Peyer's patch (tissue), 4 donors: Measurements from ENCODE around the gene EVC. TPM values are rescaled to one million over a fixed set of nuclear protein-coding genes. Genes with fewer than 3 reads are reported as not detected.

ENCODE experiments used
- DNase-seq, 3 donors: peaks; one replicate each; pipeline ENCODE4 v3.0.0-alpha.2; 2017 to 2019
- H3K27ac ChIP-seq, 4 donors: fragments of 200-600 bp; sonication (generic); one replicate each; pipeline ENCODE4 v1.5.1; 2016 to 2019
- H3K27me3 ChIP-seq, 2 donors: fragments of 200-600 bp; sonication (generic); one replicate each; pipeline ENCODE4 v1.5.1; 2019
- H3K36me3 ChIP-seq, 3 donors: fragments of 200-600 bp; sonication (generic); one replicate each; pipeline ENCODE4 v1.5.1; 2016 to 2019
- H3K4me1 ChIP-seq, 4 donors: fragments of 200-600 bp; sonication (generic); one replicate each; pipeline ENCODE4 v1.5.1; 2016 to 2019
- H3K4me3 ChIP-seq, 4 donors: fragments of 200-600 bp; sonication (generic); 1 replicate in 3 of 4; 2 replicates in 1 of 4; pipeline ENCODE4 v1.5.1; 2016 to 2019; ENCODE audit warnings: mild to moderate bottlenecking in 1 of 4
- H3K9me3 ChIP-seq, 4 donors: fragments of 200-600 bp; sonication (generic); one replicate each; pipeline ENCODE4 v1.5.1; 2016 to 2019; ENCODE audit warnings: mild to moderate bottlenecking in 1 of 4
- CTCF ChIP-seq, 6 experiments: fragments of 450-650 bp in 4 of 6; fragments of 200-600 bp in 2 of 6; sonication (generic) in 1 of 6; IDR thresholded peaks; one replicate each; pipeline ENCODE4 v1.5.1; 2017 to 2019; ENCODE audit warnings: antibody characterized with exemption in 6 of 6, mild to moderate bottlenecking in 3 of 6, moderate library complexity in 1 of 6
- POLR2A ChIP-seq, 2 donors: fragments of 450-650 bp; IDR thresholded peaks; one replicate each; pipeline ENCODE4 v1.5.1; 2017; ENCODE audit warnings: antibody characterized with exemption in 2 of 2, mild to moderate bottlenecking in 2 of 2, moderate library complexity in 2 of 2
- total RNA-seq, 4 donors: library from RNA; depleted of rRNA; stranded (reverse); fragments of >200 nt; gene quantifications; one replicate each; pipeline ENCODE4 v1.1.0, GENCODE V29; 2016

Gene EVC
- total RNA-seq, 4 donors from 2014 or later = 1.6 to 40.4 (median 4.4) TPM

GRCh38 chr4:5705647-5706320, 5.2 kb upstream of the EVC start:
- Histone ChIP-seq H3K27me3 (no peaks in the 10 kb centered on the region), H3K27ac (no peak overlapping the region)

DNA sequence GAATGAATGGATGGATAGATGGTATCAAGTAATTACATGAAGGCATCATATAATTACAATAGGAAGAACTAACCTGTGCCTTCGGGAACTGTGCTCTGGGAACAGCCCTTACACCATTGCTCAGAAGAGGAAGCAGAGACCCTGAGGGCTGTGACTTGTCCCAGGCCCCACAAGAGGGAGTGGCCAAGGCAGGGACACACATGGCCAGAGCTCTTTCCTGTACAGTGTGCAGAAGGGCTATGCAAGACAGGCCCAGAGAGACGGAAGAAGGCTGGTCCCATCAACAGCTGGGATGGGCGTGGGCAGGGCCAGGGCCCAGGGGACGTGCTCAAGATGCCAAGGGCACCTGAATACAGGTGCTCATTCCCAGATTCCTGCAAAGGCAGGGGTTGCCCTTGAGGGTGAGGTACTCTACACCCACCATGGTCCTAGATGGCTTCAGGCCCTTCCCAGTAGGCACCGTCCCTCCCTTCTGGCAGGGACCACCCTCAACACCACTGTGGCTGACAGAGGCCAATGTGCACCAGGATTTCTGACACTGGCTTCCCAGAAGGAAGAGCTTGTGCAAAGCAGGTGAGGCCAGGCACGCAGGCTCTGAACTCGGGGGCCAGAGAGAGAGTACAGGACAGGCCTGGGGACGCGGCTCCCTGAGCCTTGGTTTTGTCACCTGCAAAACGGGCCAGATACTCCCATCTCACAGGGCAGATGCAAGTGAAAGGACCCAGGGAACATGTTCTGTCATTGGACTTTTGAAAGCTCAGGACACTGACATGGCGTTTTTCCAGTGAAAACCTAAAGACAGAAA, 4.3 kb upstream of the EVC start:
- H3K27me3 ChIP-seq = no peaks in the 10 kb centered on the region
- TF ChIP-seq CTCF (IDR thresholded peaks at IDR 0.05) = no peak
- TF ChIP-seq POLR2A (IDR thresholded peaks at IDR 0.05) = no peak
- no peak for DNase-seq
- no peaks in the 10 kb centered on the region for H3K36me3 ChIP-seq
- no peaks in the 10 kb centered on the region for H3K9me3 ChIP-seq
- H3K4me1 ChIP-seq = peaks cover 0 to 5% (median 0%) of the 10 kb centered on the region in 4 donors
- H3K4me3 ChIP-seq = no peak overlapping the region
- no peak overlapping the region for H3K27ac ChIP-seq

More at GRCh38 chr4:5705647-5706320, 5.2 kb upstream of the EVC start:
- Histone ChIP-seq H3K36me3 (no peaks in the 10 kb centered on the region), H3K4me3 (no peak overlapping the region), H3K9me3 (no peaks in the 10 kb centered on the region), H3K4me1 (peaks cover 0 to 5% (median 0%) of the 10 kb centered on the region in 4 donors)
- no peak for DNase-seq
- TF ChIP-seq CTCF (IDR thresholded peaks at IDR 0.05) = no peak
- no peak for TF ChIP-seq POLR2A (IDR thresholded peaks at IDR 0.05)

DNA sequence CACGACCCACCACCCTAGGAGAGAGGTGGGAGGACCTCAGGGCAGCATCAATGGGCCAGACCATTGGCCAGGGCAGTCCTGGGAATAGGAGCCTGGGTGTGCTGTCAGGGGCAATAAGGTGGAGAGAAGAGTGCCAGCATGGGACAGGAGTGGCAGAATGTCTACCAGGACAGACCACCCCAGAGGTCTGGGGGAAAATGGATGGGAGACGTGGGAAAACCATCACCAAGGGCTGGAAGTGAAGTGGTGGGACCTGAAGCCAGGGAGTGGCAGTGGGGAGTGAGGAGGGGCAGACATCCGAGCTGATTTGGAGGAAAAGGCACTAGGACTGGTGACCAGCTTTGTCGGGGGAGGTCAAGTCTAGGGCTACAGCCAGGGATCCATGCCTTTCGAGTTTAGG, 3.6 kb upstream of the EVC start:
- no peak for DNase-seq
- TF ChIP-seq POLR2A (IDR thresholded peaks at IDR 0.05) (no peak), CTCF (IDR thresholded peaks at IDR 0.05) (no peak)
- Histone ChIP-seq H3K27ac (no peak overlapping the region), H3K4me3 (peak overlapping the region; percentile 46 to 73 (median 54)), H3K4me1 (peaks cover 0 to 5% (median 0%) of the 10 kb centered on the region in 4 donors), H3K27me3 (no peaks in the 10 kb centered on the region), H3K36me3 (no peaks in the 10 kb centered on the region), H3K9me3 (no peaks in the 10 kb centered on the region)

DNA sequence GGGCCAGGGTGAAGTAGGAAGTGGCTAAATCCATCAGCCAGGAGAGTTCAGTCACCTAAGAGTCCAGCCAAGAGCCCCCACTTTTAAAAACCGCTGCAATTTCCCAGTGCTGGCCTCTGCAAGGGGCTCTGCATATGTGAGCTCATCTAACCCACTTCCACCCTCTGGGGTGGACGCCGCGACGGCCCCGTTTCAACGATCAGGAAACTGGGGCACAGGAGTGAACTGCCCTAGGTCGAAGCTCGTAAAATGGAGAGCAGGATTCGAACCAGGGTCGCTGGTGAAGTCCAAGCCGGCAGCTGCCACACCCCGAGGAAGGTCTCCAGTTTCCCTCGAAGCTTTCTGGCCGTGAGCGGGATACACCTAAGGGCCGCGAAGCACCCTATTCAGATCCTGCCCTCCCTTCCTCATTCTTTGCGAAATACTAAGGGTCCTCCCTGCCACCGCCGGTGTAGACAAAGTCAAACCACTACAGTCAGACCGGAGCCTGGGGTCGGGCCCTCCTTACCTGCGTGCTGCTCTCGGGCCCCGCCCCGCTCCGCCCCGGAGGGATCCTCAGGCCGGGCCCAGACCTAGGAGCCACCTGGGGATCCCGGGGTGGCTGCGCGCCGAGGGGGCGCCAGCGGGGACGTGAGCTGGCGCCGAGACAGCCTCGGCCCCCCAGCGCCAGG, 3.1 kb upstream of the EVC start:
- H3K36me3 ChIP-seq = no peaks in the 10 kb centered on the region
- no peak for DNase-seq
- TF ChIP-seq POLR2A (IDR thresholded peaks at IDR 0.05) = no peak
- TF ChIP-seq CTCF (IDR thresholded peaks at IDR 0.05) = no peak
- no peaks in the 10 kb centered on the region for H3K9me3 ChIP-seq
- H3K4me3 ChIP-seq = peak overlapping the region; percentile 46 to 73 (median 54)
- no peaks in the 10 kb centered on the region for H3K27me3 ChIP-seq
- peaks cover 0 to 5% (median 0%) of the 10 kb centered on the region in 4 donors for H3K4me1 ChIP-seq
- peak overlapping the region; percentile 49 to 85 (median 60) for H3K27ac ChIP-seq

DNA sequence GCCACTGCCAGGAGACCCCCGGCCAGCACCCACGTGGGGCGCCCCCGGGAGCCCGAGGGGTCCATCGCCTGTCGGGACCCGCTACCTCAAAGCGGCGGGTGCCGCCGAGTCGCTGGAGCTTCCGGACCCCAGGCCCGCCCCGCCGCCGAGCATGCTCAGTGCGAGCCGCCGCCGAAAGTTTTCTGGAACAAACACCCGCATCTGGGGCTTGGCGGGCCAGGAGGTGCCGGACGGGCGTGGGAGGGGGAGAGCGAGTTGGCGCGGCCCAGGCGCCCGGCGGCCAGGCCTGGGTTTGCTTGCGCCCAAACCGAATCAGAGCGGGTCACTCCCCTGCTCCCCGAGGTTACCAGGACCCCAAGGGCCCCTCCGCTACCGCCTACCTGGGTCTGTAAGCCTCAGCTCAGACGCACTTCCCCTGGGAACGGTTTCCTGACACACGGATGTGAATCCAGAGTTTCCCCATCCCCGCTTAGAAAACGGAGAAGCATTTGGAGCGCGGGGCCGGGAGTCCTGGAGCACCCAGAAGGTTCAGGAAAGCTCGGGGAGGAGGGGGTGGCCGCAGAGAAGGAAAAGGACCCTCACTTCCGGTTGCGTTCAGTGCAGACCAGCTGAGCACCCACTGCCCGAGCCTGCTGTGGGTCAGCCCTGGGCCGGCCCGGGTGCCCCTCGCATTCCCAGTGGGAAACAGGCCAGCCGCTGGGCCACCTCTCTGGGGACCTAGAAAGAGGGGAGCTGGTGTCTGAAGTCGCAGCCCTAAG, 2.4 kb upstream of the EVC start, which contains the start of gene EVC2:
Gene EVC2 (minus strand): TSS at position 111 of the 758 bp plus-strand sequence. CDS start 46 bp downstream, at position 65.
- H3K27ac ChIP-seq = peak within 1 kb of the TSS; percentile 49 to 85 (median 60)

More for the DNA sequence above, 2.4 kb upstream of the EVC start, which contains the start of gene EVC2:
- peak; percentile 34 to 76 (median 55) for DNase-seq
- Histone ChIP-seq H3K9me3 (no peaks in the 10 kb centered on the region), H3K4me1 (peaks cover 0 to 5% (median 0%) of the 10 kb centered on the region in 4 donors), H3K4me3 (peak within 1 kb of the TSS; percentile 46 to 73 (median 54)), H3K36me3 (no peaks in the 10 kb centered on the region), H3K27me3 (no peaks in the 10 kb centered on the region)
- TF ChIP-seq POLR2A (IDR thresholded peaks at IDR 0.05) = no peak
- TF ChIP-seq CTCF (IDR thresholded peaks at IDR 0.05) = no peak
